K562 (cell line): ENCODE results near the gene SLC31A2. TPM values are rescaled to one million over a fixed set of nuclear protein-coding genes. Genes with fewer than 3 reads are reported as not detected.
A peak's percentile ranks its signal among the peaks of the same experiment; 100 is the strongest.

ENCODE experiments used
- ATAC-seq: fragments of 200-7000 bp; cut with Tn5 transposase; 3 replicates; pipeline ENCODE4 v1.9.1; 2020; ENCODE audit warnings: moderate library complexity
- BruUV-seq: library from RNA; stranded (reverse); fragments of 400-500 nt; replicated peaks from 2 replicates; lab custom pipeline; 2021; lab: Mats Ljungman, UMichigan
- CTCF ChIA-PET: fragments of 300-600 bp; formaldehyde crosslinking; extraction: SDS; loops from one replicate; lab custom pipeline; 2021; ENCODE audit warnings: low intra/inter-chr PET ratio; lab: Yijun Ruan, JAX
- POLR2A ChIA-PET: fragments of 300-600, 350-650 bp; sonication (Branson Sonifier 250); formaldehyde crosslinking; extraction: SDS; loops from one replicate; lab custom pipeline; 2021; ENCODE audit warnings: antibody characterized with exemption, inconsistent platforms; lab: Yijun Ruan, JAX
- DNase-seq, 4 experiments: peaks; one replicate each; pipeline versions ENCODE4 v3.0.0 to v3.0.0-alpha.2; 2011 to 2018; ENCODE audit warnings: low spot score in 3 of 4, mixed read lengths in 3 of 4; ENCODE audit errors: extremely low read depth in 1 of 4
- FAIRE-seq: peaks from 2 replicates; lab custom pipeline; 2011; peaks lifted over from hg19 to GRCh38; lab: Jason Lieb, UNC
- H2AFZ ChIP-seq: 2 replicates; pipeline ENCODE4 v1.6.0; 2011; ENCODE audit warnings: low read depth, low read length, control low read depth, inconsistent platforms
- H3K27ac ChIP-seq: fragments of 200-600 bp; 3 replicates; pipeline ENCODE4 v1.8.0; 2011; ENCODE audit warnings: low read depth, mild to moderate bottlenecking, control low read depth, inconsistent platforms, low read length, moderate library complexity, mixed read lengths; ENCODE audit errors: extremely low read depth
- H3K27me3 ChIP-seq, 2 experiments: fragments of 300-600 bp in 1 of 2; 2 replicates in 1 of 2; 3 replicates in 1 of 2; pipeline versions ENCODE4 v1.6.0 to v1.8.0; 2011; ENCODE audit warnings: inconsistent platforms in 2 of 2, low read length in 2 of 2, mild to moderate bottlenecking in 1 of 2, mixed read lengths in 1 of 2, moderate library complexity in 1 of 2; ENCODE audit not compliant: control insufficient read depth in 2 of 2, insufficient read depth in 2 of 2
- H3K36me3 ChIP-seq: fragments of 300-600 bp; 3 replicates; pipeline ENCODE4 v1.8.0; 2011; ENCODE audit warnings: mild to moderate bottlenecking, low read length, inconsistent platforms; ENCODE audit not compliant: control insufficient read depth, insufficient read depth
- H3K4me1 ChIP-seq, 2 experiments: fragments of 200-600 bp in 1 of 2; replicated peaks in 1 of 2; 2 replicates in 1 of 2; 3 replicates in 1 of 2; pipeline versions ENCODE4 v1.5.1 to v1.8.0; 2011; ENCODE audit warnings: inconsistent platforms in 2 of 2, low read length in 2 of 2, mild to moderate bottlenecking in 1 of 2, mixed read lengths in 1 of 2, moderate library complexity in 1 of 2; ENCODE audit not compliant: control insufficient read depth in 2 of 2, insufficient read depth in 2 of 2
- H3K4me2 ChIP-seq: 2 replicates; pipeline ENCODE4 v1.6.1; 2011; ENCODE audit warnings: low read length, control low read depth, inconsistent platforms, mixed read lengths; ENCODE audit not compliant: insufficient read depth
- H3K4me3 ChIP-seq: fragments of 200-600 bp; sonication (generic), shearing (Covaris generic); 2 replicates; pipeline ENCODE4 v1.5.1; 2016; ENCODE audit warnings: control low read depth, inconsistent platforms
- H3K79me2 ChIP-seq: fragments of 200-600 bp; 3 replicates; pipeline ENCODE4 v1.8.0; 2011; ENCODE audit warnings: low read length, inconsistent platforms; ENCODE audit not compliant: control insufficient read depth, insufficient read depth
- H3K9ac ChIP-seq, 2 experiments: 2 replicates each; pipeline versions ENCODE4 v1.6.0 to v1.6.1; 2011; ENCODE audit warnings: low read depth in 2 of 2, low read length in 2 of 2, control low read depth in 1 of 2, inconsistent platforms in 1 of 2, mild to moderate bottlenecking in 1 of 2, mixed read lengths in 1 of 2; ENCODE audit not compliant: insufficient read depth in 1 of 2
- H3K9me1 ChIP-seq: one replicate; pipeline ENCODE4 v1.6.0; 2011; ENCODE audit warnings: inconsistent platforms, mild to moderate bottlenecking, low read length, moderate library complexity; ENCODE audit not compliant: control insufficient read depth, insufficient read depth
- H3K9me3 ChIP-seq: replicated peaks from 2 replicates; pipeline ENCODE4 v1.5.1; 2011; ENCODE audit warnings: low read depth, low read length, inconsistent platforms; ENCODE audit not compliant: control insufficient read depth, insufficient read depth
- H4K20me1 ChIP-seq: replicated peaks from 2 replicates; pipeline ENCODE4 v1.6.1; 2011; ENCODE audit warnings: low read length, inconsistent platforms, mixed read lengths; ENCODE audit not compliant: control insufficient read depth, insufficient read depth
- BCOR ChIP-seq: fragments of 450-650 bp; IDR thresholded peaks from 2 replicates; pipeline ENCODE4 v1.6.1; 2016
- C11orf30 ChIP-seq: fragments of 450-650 bp; IDR thresholded peaks from 2 replicates; pipeline ENCODE4 v1.6.1; 2016; ENCODE audit warnings: low read depth, mild to moderate bottlenecking
- CBX2 ChIP-seq: fragments of 200-600 bp; sonication (generic); IDR thresholded peaks from one replicate; pipeline ENCODE4 v1.6.1; 2012; ENCODE audit warnings: mild to moderate bottlenecking, low read length, inconsistent platforms; ENCODE audit not compliant: insufficient read depth, poor library complexity, severe bottlenecking
- CBX5 ChIP-seq: IDR thresholded peaks from 2 replicates; pipeline ENCODE4 v1.6.1; 2014; ENCODE audit warnings: low read depth, borderline replicate concordance
- CEBPB ChIP-seq: fragments of 450-650 bp; IDR thresholded peaks from 2 replicates; pipeline ENCODE4 v1.6.1; 2016; ENCODE audit warnings: missing genetic modification characterization, missing compliant biosample characterization
- HSF4 ChIP-seq: fragments of 250-450 bp; sonication (Bioruptor Pico); IDR thresholded peaks from 2 replicates; pipeline ENCODE4 v2.1.2; 2022; ENCODE audit warnings: mild to moderate bottlenecking, moderate library complexity, borderline replicate concordance
- JUNB ChIP-seq: fragments of 450-650 bp; formaldehyde crosslinking; conservative IDR thresholded peaks from 2 replicates; pipeline ENCODE4 v1.4.0; 2020; ENCODE audit warnings: mild to moderate bottlenecking
- KAT7 ChIP-seq: sonication (generic); formaldehyde crosslinking; IDR thresholded peaks from 2 replicates; pipeline ENCODE4 v1.8.0; 2022; ENCODE audit warnings: missing genetic modification reagents, mild to moderate bottlenecking, borderline replicate concordance
- MAFG ChIP-seq: fragments of 450-650 bp; conservative IDR thresholded peaks from 2 replicates; pipeline ENCODE4 v1.6.1; 2016; ENCODE audit warnings: missing genetic modification characterization, missing compliant biosample characterization
- TEAD1 ChIP-seq, 2 experiments: fragments of 450-650 bp in 1 of 2; sonication (generic) in 1 of 2; formaldehyde crosslinking; IDR thresholded peaks; 2 replicates each; pipeline versions ENCODE4 v1.4.0 to v1.8.0; 2020 to 2022; ENCODE audit warnings: mild to moderate bottlenecking in 2 of 2, missing genetic modification reagents in 1 of 2
- TEAD4 ChIP-seq, 2 experiments: sonication (generic) in 1 of 2; formaldehyde crosslinking in 1 of 2; IDR thresholded peaks; 2 replicates each; pipeline versions ENCODE4 v1.6.1 to v1.8.0; 2012 to 2022; ENCODE audit warnings: borderline replicate concordance in 1 of 2, inconsistent platforms in 1 of 2, low read length in 1 of 2, mild to moderate bottlenecking in 1 of 2, missing genetic modification reagents in 1 of 2
- TFAM ChIP-seq: fragments of 250-450 bp; sonication (Bioruptor Pico); conservative IDR thresholded peaks from 2 replicates; pipeline ENCODE4 v1.5.0; 2021; ENCODE audit warnings: mild to moderate bottlenecking, moderate library complexity
- XRCC4 ChIP-seq: IDR thresholded peaks from one replicate; pipeline ENCODE4 v1.6.1; 2011; ENCODE audit not compliant: insufficient read depth, insufficient read length; ENCODE audit errors: extremely low read depth
- WGBS: fragments of 100-300 bp; shearing (Covaris generic); methylation state at CpG from one replicate; pipeline ENCODE4 v1.1.6; 2016; ENCODE audit warnings: low coverage, mixed read lengths; ENCODE audit not compliant: insufficient coverage; ENCODE audit errors: missing lambda C conversion rate; 5-methylcytosine and 5-hydroxymethylcytosine counted together
- in situ Hi-C: fragments of 300-500 bp; cut with MboI; formaldehyde crosslinking; loops from 4 replicates; pipeline ENCODE4 v1.15.0; 2018; ENCODE audit warnings: inconsistent platforms, mixed read lengths
- intact Hi-C: fragments of 100-400 bp; cut with micrococcal nuclease; formaldehyde crosslinking; loops from 2 replicates; pipeline ENCODE4 v1.14.2; 2022
- polyA plus RNA-seq, 8 experiments: library from polyadenylated mRNA; depleted of rRNA in 4 of 8; stranded (reverse) in 5 of 8; unstranded in 3 of 8; fragments of >200 nt; fragmentation: Nextera tagmentation in 2 of 8; fragmentation: Illumina TruSeq in 1 of 8; extraction: Ambion mirVana in 2 of 8; extraction: Trizol in 1 of 8; gene quantifications; 2 replicates each; pipeline versions ENCODE4 v1.2.1 to v1.2.3, GENCODE V29; 2011 to 2014; ENCODE audit warnings: inconsistent platforms in 1 of 8, missing spikeins in 1 of 8
- total RNA-seq, 7 experiments: library from RNA; depleted of rRNA in 6 of 7; stranded (reverse); fragments of >200 nt in 6 of 7; fragmentation: Illumina TruSeq in 2 of 7; extraction: Trizol in 2 of 7; gene quantifications; 2 replicates each; pipeline versions ENCODE4 v1.2.1 to v1.2.3, GENCODE V29; 2011 to 2021; ENCODE audit warnings: low replicate concordance in 1 of 7
- TF ChIP-seq, protein P1 (sequence below): fragments of 450-650 bp; formaldehyde crosslinking; IDR thresholded peaks from 2 replicates; pipeline ENCODE4 v1.4.0; 2022; ENCODE audit warnings: mild to moderate bottlenecking, moderate library complexity
- TF ChIP-seq, protein P2 (sequence below), 2 experiments: IDR thresholded peaks in 1 of 2; conservative IDR thresholded peaks in 1 of 2; 2 replicates each; pipeline ENCODE4 v1.6.1; 2016; ENCODE audit warnings: low read depth in 2 of 2, mild to moderate bottlenecking in 1 of 2, missing compliant biosample characterization in 1 of 2, missing genetic modification characterization in 1 of 2, moderate library complexity in 1 of 2

The SLC31A2 gene
- total and polyA plus RNA-seq, 9 of the 15 experiments (the other 6 are each of a cell fraction or from before 2014, with no cell fraction given): 1.5 to 4.3 (median 2.3) TPM

DNA sequence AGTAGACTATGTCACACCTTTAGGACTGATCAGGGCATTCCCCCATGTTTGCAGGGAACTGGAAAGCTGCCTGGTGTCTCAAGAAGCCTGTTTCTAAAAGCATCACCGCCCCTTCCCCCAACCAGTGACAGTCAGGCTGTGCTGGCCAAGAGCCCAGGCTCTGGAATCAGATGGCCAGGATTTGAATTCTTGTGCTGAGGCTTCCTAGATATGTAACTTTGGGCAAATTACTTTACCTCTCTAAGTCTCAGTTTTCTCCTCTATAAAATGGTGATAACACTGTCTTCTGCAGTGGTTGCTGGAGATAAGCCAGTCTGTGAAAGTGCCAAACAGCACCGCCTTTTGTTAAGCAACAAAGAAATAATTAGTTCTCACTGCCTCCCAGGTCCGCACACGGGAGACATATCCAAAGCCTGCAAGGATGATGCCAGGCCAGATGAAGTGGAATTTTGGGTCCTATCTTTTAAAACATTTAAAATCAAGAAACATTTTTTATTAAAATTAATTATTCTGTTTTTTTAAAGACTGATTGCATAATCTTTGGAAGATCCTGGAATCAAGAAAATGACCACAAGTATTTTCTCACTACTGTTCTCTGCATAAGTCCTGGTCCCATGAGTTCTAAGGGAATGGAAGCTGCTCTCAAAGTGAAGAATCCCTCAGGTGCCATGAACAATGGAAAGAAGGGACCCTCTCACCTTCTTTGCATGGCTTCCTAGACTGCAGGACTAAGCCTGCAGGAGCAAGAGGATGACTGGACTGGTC lies 13.9 kb downstream of the SLC31A2 start (continued):
- TF ChIP-seq MAFG (tag) (no peak), BCOR (no peak)

DNA sequence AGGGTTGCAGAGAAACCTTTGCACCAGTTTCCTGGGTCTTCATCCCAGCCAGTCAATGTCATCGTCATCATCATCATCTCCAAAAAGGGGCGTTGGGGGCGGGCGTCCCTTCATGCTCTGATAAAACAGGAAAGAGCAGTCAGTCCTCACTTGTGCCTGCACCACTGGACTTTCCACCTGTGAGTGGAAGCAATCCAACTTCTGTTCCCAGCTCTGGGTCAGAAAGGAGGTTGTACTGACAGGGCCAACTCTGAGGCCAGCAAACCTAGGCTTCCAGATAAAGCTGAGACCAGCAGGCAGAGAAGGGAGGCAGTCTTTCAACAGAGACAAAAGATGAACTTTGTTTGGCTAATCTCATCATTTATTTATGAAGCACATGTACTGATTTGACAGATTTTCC lies 15.2 kb downstream of the SLC31A2 start:
- WGBS: 95% methylated on average over 4 of the region's 4 CpGs
- no peak overlapping the region for H3K27ac ChIP-seq
- in situ Hi-C loops: no loop called here
- H3K4me1 ChIP-seq: no peaks in the 10 kb centered on the region
- no peak overlapping the region for H3K9ac ChIP-seq
- no peak overlapping the region for H3K4me3 ChIP-seq
- no peaks in the 10 kb centered on the region for H3K79me2 ChIP-seq
- ChIA-PET CTCF (no interaction called here), POLR2A (interaction anchor here (0.6 to 1.3 kb wide), 2 partner anchors 9 to 12 kb away, joined by 3 to 4 read pairs; no protein-coding TSS in a partner anchor)
- H3K9me1 ChIP-seq: no peaks in the 10 kb centered on the region
- no peaks in the 10 kb centered on the region for H3K9me3 ChIP-seq
- ATAC-seq: no peak
- intact Hi-C loops: no loop called here
- no peak for DNase-seq
- no peaks in the 10 kb centered on the region for H3K27me3 ChIP-seq
- H2AFZ ChIP-seq: no peak overlapping the region
- peak; percentile 23 for FAIRE-seq
- no peaks in the 10 kb centered on the region for H4K20me1 ChIP-seq
- BruUV-seq: no TSS peak
- peaks cover 95% of the 10 kb centered on the region for H3K36me3 ChIP-seq
- H3K4me2 ChIP-seq: no peak overlapping the region
- TF ChIP-seq, protein P1, sequence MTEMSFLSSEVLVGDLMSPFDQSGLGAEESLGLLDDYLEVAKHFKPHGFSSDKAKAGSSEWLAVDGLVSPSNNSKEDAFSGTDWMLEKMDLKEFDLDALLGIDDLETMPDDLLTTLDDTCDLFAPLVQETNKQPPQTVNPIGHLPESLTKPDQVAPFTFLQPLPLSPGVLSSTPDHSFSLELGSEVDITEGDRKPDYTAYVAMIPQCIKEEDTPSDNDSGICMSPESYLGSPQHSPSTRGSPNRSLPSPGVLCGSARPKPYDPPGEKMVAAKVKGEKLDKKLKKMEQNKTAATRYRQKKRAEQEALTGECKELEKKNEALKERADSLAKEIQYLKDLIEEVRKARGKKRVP (CRISPR knock-in tag): no peak
- TF ChIP-seq TFAM (CRISPR knock-in tag) (no peak), C11orf30 (no peak), CBX2 (no peak), JUNB (no peak), CEBPB (tag) (no peak), TEAD1 (CRISPR knock-in tag; IDR thresholded peaks at IDR 0.05) (no peak), XRCC4 (no peak), HSF4 (no peak), KAT7 (CRISPR knock-in tag) (no peak), CBX5 (no peak), TEAD4 (IDR thresholded peaks at IDR 0.05; ENCODE audit: low read length) (no peak), TEAD4 (CRISPR knock-in tag; IDR thresholded peaks at IDR 0.05; ENCODE audit: borderline replicate concordance) (no peak)
- TF ChIP-seq, protein P2, sequence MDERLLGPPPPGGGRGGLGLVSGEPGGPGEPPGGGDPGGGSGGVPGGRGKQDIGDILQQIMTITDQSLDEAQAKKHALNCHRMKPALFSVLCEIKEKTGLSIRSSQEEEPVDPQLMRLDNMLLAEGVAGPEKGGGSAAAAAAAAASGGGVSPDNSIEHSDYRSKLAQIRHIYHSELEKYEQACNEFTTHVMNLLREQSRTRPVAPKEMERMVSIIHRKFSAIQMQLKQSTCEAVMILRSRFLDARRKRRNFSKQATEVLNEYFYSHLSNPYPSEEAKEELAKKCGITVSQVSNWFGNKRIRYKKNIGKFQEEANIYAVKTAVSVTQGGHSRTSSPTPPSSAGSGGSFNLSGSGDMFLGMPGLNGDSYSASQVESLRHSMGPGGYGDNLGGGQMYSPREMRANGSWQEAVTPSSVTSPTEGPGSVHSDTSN (CRISPR knock-in tag; IDR thresholded peaks at IDR 0.05; ENCODE audit: low read depth): no peak
- TF ChIP-seq, protein P2 (tag; conservative IDR thresholded peaks at IDR 0.05; ENCODE audit: low read depth): no peak
